ENCODE data around the gene RIOK2.
"Not testable (repeated sequence)": the region's sequence is repeated elsewhere in the genome, so short reads cannot be mapped to it uniquely, and the experiment has no call there.

Gene RIOK2

DNA sequence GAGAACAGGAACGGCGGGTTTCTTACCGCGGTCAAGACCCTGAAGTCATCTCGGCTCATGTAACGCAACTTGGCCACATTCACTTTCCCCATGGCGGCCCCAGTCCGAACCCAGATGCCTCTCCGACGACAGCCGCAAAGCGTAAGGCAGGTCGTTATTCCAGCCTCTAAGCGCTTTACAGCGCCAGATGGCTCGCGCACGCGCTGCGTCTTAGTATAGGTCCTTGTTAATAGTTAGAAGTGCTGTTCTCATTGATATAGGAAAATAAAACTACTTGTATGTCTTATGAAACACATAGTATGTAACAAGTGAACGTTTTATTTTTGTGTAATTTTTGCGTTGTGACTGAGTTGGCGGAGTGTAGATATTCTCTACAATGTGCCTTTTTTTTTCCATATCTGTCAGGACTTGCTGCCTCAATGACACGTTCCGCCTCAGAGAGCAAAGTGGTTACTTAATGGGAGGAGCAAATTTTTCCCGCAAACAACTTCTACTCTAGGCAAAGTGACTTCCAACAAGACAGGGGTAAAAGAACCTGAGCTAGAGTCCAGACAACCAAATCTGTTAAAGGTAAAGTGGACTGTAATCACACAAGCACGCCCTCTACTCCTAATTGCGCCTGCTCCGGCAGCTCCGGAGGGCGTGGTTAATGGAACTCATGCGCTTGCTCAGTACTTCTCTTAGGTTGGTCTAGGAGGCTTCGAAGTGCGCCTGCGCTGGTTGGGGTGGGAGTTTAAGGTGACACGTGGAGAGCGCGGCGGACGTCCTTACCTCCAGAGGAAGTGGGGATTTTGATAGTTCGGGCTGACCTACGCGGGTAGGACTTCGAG, at the start of gene RIOK2:
RIOK2 (minus strand) TSS at position 148 of the 830 bp plus-strand sequence; CDS start at position 92, 56 bp downstream.
- DNase-seq (ENCODE audit: low spot score), result peak; percentile 71

DNA sequence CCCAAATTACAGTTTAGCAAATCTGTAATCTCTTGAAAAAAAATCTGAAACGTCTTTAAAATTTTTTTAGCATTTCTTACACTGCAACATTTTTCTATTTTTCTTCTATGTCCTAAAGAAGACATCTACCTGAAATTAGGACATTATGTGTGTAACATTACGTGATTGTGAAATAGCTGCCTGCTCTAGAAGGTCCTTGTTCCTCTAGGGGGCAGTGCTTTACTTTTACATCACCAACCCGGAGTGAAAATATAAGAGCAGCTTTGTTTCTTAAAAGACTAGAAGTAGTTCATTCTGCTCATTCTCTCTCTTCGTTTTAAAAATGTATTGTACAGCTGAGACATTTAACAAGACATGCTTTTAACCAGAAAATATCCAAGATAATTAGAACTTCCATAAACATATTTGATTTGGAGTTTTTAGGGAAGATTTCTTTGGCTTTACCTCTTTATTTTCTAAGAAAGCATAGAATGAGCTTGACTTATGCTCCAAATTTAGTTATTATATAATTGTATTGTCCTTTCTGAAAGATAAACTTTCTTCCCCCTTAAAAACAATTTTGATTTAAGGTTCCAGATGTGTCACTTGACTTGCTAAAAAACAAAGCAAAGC, 48.1 kb upstream of the RIOK2 start:
- DNase-seq (ENCODE audit: low spot score), result peak; percentile 30

DNA sequence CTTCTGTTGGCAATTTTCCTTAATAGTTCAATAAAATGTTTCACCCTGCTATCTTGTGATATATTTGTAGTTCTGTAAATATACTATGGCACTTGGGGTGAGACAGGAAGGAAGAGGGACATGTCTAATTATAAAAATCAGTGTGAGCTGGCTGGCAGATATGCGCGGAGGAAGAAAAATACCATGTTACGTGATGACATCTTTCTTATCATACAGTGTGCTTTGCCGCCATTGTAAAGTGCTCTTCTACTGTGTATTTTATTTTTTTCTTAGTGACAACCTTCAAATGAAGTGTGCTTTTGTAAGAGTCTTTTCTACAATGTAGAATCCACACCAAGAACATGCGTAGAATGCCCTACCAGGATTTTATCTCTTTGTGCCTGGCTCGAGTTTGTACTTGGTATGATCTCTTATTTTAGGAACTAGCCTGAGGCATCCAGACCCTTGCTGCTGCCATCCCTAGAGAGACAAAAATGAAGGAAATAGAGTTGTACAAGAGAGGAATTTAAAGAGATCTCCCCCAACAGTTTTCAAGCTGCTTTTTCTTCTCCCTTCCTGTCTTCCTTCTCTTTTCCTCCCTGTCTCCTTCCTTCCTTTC, 46.7 kb upstream of the RIOK2 start:
- no peak for DNase-seq (ENCODE audit: low spot score)

DNA sequence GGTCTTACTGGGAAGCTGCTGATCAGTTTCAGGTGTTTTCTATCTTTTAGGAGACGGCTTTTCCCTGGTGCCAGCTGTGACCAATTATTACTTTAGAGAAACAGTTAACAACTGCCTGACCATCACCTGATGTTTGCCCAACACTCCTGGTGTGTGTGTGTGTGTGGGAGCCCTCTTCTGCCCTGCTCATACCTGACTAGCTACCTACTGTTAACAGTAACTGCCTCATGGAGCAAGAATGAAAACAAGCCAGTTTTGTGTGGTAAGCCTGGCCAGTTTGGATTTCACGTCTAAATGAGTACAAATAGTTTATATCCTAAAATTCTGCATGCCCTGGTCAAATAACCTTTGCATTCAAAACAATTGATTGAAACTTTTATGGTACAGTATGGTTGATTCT, 46.1 kb upstream of the RIOK2 start:
- no peak for DNase-seq (ENCODE audit: low spot score)

DNA sequence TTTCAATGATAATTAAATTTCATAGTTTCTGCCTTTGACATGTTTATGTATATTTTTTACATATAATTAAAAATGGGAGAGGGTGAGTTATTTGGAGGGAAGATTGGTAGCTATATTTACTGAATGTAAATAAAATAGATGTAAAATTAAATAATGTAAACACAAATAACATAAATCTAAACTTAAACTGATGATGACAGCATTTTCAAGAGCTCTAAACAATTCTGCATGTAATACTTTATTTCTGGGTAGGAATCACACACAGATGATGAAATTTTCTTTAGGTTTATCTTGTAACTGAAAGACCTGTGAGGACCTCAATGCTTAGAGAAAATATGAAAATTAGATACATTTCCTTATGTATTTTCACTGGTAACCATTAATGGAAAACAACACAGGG, 42.2 kb upstream of the RIOK2 start:
- DNase-seq (ENCODE audit: low spot score), result no peak

DNA sequence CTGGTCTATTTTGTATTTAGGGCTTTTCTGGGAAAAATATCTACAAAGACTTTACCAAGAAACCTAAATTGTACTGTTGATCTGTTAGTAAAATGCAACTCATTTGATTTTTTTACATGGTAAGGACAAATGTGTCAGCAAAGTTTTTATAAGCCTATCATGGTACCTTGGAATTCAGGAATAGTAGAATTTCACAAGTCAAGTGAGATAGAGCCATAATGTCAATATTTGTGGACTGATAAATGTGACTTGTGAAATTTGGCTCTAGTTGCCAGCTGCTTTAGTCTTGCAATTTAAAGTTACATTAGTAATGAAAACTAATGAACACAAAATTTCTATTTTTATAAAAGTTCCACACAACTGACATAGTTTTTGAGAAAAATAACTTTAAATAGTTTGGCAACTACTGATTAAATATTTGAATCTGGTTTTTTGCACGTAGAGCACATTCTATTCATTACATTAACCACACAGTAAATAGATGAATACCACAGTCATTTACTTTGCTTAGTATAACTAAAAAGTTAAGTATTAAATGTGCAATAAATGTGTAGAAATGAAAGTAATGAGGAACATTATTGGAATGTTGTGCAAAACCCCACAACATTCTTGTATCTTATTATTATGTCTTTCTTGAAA, 41.2 kb upstream of the RIOK2 start:
- DNase-seq (ENCODE audit: low spot score), result no peak

DNA sequence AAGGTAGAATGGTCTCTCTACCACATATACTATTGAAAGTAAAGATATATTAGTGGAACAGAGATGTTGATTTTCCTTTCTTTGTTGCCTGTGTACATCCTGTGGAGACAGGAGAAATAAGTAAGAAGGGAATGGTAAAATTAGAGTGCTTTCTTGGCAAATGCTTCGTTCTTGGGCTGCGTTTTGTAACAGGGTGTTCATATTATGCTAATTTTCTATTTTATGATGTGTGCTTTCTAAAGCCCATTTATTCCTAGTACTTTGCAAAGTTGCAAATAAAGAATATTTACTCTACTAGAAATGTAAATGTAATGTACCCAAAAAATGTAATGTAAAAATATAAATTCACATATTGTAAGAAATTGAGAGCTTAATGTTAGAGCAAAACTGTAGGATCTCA, 40.5 kb upstream of the RIOK2 start:
- DNase-seq (ENCODE audit: low spot score), result no peak

DNA sequence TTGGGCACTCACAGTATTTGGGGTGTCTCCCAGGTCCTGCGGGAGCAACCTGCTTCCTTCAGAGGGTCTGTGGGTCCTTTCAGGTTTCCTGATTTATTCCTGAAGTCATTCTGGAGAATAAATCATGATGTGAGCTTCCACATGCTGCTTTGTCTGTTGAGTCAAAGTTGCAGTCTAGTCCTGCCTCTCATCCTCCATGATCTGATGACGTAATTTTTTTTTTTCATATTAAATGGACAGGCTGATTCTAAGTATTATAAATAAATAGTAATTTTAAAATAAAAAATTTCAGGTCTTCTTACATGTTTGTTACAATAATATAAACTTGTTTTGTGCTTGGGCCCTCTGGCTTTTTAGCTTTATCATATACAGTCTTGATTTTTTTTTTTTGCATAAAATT, 26.3 kb upstream of the RIOK2 start:
- no peak for DNase-seq (ENCODE audit: low spot score)

DNA sequence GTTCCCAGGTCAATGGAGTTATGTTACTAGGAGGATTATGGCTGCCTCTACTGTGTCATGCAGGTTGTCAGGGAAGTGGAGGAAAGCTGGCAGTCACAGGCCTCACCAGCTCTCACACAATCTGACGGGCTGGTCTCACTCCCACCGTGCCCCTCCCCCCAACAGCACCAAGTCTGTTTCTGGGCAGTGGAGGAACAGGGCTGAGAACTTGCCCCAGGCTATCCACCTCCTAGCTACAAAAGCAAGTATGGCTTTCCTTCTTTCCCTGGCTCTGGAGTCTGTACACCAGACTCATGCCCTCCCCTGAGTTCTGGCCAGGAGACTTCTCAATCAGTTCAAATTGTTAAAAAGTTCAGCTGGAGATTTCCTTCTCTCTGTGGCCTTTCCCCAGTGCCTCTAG, 25.7 kb upstream of the RIOK2 start:
- no peak for DNase-seq (ENCODE audit: low spot score)

DNA sequence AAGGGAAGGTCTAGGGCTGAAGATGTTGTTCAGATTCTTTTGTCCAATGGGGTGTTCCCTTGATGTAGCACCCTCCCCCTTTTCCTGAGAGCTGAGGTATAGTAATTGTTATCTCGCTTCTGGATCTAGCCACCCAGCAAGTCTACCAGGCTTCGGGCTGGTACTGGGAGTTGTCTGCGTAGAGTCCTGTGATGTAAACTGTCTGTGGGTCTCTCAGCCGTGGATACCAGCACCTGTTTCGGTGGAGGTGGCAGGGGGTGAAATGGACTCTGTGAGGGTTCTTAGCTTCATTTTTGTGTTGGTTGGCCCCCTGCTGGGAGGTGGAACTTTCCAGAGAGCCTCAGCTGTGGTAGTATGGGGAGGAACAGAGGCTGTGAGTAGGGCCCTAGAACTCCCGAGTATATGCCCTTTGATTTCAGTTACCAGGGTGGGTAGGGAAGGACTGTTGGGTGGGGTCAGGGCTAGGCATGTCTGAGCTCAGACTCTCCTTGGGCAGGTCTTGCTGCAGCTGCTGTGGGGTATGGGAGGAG, 25.2 kb upstream of the RIOK2 start:
- no peak for DNase-seq (ENCODE audit: low spot score)

DNA sequence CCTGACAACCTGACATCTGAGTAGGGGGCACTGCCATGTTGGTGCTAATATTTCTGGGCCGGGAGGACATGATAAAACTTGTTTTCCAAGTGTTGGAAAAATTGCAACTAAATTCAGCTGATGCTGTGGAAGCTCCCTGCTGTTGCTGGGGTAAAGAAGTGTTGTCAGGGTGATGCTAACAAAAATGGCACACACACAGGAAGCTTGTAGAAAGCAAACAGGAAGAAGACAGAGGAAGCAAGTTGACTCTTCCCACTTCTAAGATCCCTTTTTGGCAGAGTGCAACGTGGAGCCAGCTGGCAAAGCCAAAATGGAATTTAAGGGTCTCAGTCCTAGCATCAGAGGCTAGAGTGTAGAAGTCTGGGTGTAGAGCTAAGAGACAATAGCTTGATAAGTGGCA, 11.3 kb upstream of the RIOK2 start:
- DNase-seq (ENCODE audit: low spot score), result no peak

DNA sequence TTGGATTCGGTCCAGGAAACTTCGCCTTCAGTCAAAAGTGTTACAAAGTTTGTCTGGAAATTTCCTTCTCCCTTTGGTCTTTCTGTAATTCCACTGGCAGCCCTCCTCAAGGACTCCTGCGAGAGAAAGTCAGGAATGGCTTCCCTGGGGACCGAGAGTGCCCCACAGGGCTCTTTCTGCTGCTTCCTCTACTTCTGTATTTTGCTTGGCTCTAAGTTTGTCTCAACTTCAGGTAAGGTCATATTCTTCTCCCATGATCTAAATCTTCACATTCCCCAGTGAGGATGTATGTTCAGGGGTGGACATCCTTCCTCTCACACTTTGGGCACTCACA, 10.3 kb upstream of the RIOK2 start:
- no peak for DNase-seq (ENCODE audit: low spot score)

DNA sequence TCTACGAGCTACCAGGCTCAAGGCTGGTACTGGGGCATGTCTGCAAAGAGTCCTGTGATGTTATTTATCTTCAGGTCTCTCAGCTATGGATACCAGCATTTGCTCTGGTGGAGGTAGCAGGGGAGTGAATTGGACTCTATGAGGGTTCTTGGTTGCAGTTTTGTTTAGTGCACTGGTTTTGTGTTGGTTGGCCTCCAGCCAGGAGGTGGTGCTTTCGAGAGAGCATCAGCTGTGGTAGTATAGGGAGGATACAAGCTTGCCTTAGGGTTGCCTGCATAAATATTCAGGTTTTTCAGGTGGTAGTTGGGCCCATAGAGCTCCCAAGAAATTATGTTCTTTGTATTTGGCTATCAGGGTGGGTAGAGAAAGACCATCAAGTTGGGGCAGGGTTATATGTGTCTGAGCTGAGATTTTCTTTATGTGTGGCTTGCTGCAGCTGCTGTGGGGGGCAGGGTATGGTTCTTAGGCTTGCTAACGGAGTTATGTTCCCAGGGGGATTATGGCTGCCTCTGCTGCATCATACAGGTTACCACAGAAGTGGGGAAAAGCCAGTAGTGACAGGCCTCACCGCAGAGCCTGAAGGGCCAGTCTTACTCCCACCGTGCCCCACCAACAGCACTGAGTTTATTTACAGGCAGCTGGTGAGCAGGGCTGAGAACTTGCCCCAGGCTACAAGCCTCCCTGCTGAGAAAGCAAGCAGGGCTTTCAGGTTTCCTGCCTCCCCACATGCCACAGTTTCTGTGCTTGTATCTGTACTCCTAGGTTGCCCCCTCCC, 9.7 kb upstream of the RIOK2 start:
- DNase-seq (ENCODE audit: low spot score), result no peak

DNA sequence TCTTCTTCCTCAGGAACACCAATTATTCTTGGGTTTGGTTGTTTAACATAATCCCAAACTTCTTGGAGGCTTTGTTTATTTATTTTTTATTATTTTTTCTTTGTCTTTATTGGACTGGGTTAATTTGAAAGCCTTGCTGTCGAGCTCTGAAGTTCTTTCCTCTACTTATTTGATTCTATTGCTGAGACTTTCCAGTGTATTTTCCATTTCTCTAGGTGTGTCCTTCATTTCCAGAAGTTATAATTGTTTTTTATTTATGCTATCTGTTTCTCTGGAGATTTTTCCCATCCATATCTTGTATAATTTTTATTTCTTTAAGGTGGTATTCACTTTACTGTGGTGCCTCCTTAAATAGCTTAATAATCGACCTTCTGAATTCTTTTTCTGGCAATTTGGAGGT, 8.8 kb upstream of the RIOK2 start:
- DNase-seq (ENCODE audit: low spot score), result no peak

DNA sequence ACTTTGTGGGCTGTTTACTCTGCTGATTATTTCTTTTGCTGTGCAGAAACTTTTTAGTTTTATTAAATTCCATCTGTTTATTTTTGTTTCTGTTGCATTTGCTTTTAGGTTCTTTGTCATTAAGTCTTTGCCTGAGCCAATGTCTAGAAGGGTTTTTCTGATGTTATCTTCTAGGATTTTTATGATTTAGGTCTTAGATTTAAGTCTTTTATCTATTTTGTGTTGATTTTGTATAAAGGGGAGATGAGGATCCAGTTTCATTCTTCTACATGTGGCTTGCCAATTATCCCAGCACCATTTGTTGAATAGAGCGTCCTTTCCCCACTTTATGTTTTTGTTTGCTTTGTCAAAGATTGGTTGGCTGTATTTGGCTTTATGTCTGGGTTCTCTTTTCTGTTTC, 6.5 kb upstream of the RIOK2 start:
- not testable (repeated sequence) for DNase-seq (ENCODE audit: low spot score)

DNA sequence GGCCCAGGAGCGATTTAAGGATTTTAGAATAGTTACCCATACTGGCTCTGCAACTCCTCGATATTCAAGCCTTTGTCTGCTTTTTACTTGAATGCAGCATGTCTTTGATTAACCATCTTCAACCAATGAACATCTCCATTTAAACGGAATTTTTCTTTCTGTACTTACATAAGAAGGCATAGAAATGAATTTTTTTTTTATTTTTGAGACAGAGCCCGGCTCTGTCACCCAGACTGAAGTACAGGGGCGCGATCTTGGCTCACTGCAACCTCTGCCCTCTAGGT, 825 bp upstream of the RIOK2 start:
- DNase-seq (ENCODE audit: low spot score), result no peak

DNA sequence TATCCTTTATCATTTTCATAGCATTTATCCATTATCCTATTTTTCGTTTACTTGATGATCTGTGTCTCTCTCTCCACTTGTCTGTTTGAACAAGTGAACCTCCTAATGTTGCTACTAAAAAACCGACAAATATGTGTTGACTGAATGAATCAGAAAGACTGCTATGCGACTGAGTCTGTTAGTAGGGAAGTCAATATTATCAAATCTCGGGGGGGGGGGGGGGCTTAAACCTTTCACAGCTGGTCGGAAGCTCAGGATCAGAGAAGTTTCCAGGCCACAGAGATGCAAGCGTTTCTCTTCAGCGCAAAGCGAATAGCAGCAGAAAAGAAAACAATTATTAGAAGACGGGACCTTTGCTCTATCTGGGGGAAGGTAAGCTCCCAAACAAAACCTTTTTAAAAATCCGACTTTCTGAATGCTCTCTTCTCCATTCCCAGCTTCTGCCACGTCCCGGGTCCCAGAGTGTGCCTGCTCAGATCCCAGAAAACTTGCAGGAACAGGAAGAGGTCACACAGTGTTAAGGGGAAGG, 412 bp downstream of the RIOK2 start:
- DNase-seq (ENCODE audit: low spot score), result no peak

DNA sequence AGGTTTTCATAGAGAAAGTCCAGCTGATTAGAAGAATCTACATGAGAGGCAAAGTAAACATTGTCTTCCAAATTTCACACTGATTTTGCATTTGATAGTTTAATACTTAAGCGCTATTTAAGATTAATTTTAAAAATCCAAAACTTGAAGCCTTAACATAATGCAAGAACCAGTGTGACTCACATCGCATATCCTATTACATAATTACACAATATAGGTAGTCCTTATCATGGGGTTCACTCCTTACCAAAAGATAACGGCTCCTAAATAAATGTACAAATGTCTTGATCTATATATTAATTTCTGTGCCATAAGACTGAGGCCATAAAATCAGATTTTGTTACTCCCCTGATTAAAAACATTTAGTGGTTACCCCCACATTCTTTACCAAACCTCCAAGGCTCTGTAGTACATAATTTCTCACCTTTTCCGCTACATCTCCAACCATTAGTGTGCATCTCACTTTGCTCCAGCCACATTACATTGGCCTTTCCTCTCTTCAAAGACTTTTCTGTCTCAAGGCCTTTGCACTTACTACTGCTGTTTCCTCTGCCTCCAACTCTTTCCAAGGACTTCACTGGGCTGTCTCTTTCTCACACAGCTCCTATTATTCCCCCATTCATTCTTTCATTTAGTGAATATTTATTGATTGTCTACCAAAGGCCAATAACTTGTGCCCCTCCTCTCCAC, 1.0 kb downstream of the RIOK2 start:
- DNase-seq (ENCODE audit: low spot score), result no peak

DNA sequence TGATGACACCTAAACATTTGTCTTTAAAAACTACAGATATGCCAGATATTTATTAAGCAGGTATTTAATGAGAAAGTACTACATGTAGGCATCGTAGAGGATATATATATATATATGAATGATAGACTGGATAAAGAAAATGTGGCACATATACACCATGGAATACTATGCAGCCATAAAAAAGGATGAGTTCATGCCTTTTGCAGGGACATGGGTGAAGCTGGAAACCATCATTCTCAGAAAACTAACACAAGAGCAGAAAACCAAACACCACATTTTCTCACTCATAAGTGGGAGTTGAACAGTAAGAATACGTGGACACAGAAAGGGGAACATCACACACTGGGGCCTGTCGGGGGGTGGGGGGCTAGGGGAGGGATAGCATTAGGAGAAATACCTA, 3.6 kb downstream of the RIOK2 start:
- not testable (repeated sequence) for DNase-seq (ENCODE audit: low spot score)

DNA sequence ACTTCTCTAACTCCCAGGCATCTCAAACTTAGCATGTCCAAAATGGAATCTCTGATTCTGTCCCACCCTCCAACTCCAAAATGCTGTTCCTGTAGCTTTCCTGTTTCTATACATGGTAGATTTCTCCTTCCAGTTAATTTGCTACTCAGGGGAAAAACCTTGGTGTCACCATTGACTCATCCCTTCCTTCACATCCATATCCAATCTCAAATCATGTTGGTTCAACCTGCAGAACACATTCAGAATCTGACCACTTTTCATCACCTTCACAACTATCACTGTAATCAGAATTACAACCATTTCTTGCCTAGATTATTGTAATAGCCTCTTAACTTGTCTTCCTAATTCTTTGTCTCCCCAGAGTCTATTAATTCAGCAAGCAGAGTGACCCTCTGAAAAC, 10.8 kb downstream of the RIOK2 start:
- DNase-seq (ENCODE audit: low spot score), result no peak

DNA sequence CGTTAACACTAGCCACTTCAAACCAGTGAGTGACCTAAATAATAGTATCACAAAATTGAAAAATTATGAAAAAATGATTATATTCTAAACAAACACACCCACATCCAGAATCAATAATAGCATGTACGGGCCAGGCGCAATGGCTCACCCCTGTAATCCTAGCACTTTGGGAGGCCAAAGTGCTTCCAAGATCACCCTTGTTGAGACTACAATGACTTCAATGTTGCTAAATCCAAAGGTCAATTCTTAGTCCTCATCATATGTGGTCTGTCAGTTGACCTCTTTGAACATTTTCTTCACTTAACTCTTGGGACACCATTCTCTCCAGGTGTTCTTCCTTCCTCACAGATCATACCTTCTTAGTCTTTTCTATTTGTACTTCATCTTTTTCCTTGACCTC, 11.3 kb downstream of the RIOK2 start:
- peak; percentile 3 for DNase-seq (ENCODE audit: low spot score)
